AG09319 (cell line): Measurements from ENCODE around the gene FOSL1.

ENCODE experiments used
- DNase-seq: peaks from one replicate; pipeline ENCODE4 v3.0.0-alpha.2; 2010; ENCODE audit warnings: low read depth; ENCODE audit errors: extremely low read depth
- TF ChIP-seq, protein P1 (sequence below): IDR thresholded peaks from 2 replicates; pipeline ENCODE4 v1.5.1; 2011; ENCODE audit warnings: low read depth, mild to moderate bottlenecking, inconsistent platforms, low read length, moderate library complexity

FOSL1 gene

DNA sequence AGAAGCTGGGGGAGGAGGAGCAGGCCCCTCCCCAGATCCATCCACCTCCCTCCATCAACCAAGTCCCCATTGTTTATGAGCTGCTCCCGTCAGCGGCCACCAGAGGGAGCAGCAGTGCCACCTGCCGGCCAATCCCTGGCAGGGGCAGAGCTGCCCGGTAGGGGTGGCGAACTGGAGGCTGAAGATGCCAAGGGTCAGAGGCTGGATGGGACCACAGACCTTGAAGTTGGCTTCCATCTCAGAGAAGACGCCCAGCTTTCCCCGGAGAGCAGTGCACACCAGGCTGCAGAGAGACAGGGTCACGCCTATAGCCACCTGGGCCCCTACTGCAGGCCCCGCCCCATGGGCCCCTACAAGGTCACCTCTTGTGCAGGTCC is 15.5 kb downstream of the FOSL1 start:
- no peak for DNase-seq
- TF ChIP-seq, protein P1, sequence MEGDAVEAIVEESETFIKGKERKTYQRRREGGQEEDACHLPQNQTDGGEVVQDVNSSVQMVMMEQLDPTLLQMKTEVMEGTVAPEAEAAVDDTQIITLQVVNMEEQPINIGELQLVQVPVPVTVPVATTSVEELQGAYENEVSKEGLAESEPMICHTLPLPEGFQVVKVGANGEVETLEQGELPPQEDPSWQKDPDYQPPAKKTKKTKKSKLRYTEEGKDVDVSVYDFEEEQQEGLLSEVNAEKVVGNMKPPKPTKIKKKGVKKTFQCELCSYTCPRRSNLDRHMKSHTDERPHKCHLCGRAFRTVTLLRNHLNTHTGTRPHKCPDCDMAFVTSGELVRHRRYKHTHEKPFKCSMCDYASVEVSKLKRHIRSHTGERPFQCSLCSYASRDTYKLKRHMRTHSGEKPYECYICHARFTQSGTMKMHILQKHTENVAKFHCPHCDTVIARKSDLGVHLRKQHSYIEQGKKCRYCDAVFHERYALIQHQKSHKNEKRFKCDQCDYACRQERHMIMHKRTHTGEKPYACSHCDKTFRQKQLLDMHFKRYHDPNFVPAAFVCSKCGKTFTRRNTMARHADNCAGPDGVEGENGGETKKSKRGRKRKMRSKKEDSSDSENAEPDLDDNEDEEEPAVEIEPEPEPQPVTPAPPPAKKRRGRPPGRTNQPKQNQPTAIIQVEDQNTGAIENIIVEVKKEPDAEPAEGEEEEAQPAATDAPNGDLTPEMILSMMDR = peak; percentile 100

DNA sequence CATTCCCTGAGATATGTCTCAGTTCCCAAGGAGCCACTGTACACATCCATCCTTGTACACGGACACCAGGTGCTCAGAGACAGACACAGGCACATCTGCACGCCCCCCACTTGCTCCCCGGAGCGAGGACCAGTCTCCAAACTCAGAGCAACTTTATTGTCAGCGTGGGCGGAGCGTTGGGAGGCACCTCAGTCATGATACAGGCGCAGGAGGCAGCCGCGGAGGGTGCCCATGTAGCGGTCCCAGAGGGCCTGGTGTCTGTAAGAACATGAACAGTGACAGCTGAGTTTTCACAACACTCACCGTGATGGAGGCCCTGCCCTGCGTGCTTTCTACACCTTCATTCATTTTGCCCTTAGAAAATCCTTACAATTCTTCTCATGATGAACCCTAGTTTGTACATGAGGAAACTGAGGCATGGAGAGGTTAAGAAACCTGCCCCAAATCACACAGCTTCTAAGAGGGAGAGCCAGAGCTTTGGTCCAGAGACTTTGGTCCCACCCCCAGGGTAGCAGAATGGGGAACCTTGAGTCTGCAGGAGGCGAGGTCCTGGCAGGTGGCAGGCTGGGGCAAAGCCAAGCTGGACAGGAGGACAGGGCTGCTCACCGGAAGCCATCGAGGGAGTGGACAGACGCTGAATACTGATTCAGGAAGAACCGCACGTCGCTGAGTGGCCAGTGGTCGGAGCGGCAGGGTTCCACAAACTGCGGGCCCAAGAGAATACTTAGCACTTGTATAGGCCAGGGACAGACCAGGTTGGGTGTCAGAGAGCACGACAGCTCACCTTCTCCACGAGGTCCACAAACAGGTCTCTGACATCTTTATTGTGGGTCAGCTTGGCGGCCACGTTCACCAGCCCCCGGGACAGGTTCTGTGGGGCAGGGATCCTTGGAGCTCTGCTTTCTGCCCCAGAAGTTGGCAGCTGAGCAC is 16.1 kb downstream of the FOSL1 start:
- DNase-seq = no peak
- TF ChIP-seq, protein P1 = no peak

DNA sequence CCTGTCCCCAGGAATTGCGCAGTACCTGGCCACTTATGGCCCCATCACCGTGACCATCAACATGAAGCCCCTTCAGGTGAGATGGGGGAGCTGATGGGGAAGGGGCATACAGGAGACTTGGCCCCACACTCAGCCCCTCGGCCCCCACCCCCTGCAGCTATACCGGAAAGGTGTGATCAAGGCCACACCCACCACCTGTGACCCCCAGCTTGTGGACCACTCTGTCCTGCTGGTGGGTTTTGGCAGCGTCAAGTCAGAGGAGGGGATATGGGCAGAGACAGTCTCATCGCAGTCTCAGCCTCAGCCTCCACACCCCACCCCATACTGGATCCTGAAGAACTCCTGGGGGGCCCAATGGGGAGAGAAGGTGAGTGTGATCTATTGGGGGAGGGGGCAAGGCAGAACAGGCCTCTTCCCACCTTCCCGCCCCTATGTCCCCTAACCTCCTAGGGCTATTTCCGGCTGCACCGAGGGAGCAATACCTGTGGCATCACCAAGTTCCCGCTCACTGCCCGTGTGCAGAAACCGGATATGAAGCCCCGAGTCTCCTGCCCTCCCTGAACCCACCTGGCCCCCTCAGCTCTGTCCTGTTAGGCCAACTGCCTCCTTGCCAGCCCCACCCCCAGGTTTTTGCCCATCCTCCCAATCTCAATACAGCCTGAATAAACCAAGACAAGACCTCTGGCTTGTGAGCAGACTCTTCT is 17.0 kb downstream of the FOSL1 start:
- TF ChIP-seq, protein P1 = no peak
- DNase-seq = no peak

DNA sequence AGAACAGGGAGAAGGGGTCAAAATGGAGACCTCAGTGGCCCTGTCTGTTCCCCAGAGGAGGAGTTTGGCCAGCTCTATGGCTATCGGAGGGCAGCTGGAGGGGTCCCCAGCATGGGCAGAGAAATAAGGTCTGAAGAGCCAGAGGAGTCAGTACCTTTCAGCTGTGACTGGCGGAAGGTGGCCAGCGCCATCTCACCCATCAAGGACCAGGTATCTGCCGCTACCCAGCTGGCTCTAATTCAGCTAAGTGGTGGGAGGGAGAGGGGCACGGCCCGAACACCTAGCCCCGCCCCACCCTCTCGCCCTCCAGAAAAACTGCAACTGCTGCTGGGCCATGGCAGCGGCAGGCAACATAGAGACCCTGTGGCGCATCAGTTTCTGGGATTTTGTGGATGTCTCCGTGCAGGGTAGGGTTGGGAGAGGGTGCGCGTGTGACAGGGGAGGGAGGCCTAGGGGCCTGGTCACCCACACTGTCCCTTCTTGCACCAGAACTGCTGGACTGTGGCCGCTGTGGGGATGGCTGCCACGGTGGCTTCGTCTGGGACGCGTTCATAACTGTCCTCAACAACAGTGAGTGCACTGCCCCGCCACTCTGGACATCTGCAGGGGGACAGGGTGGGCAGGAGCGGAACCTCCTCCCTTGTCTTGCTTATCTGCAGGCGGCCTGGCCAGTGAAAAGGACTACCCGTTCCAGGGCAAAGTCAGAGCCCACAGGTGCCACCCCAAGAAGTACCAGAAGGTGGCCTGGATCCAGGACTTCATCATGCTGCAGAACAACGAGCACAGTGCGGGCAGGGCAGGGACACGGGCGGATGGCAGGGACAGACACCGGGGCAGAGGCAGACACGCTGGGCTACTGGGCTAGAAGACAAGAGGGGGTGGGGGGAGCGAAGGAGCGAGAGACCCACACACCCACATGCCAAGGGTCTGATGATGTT is 17.8 kb downstream of the FOSL1 start:
- no peak for DNase-seq
- TF ChIP-seq, protein P1 = no peak

DNA sequence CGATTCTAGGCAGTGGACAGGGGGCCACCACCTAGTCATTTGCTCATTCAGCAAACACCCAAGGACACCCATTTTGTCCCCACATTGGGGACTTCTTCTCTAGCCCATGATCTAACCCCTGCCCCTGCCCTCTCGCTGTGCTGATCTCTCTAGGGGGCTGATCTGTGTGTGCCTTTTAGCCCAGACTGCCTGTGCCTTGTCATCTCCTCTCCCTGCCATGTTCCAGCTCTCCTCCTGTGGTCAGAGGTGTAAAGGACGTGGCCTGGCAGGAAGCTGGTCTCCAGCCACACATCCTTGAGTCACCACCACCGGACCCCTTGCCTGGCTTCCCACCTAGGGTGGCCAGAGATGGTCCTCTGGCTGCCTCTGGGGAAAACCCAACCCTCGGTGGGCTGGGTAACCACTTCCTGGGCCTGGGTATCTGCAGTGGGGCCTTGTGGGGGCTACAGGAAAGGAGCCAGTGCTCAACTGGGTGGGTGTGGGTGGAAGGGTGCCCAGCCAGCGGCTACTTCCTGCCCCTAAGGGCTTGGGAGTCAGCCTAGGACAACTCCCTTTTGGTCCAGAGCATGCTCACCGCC is 19.3 kb downstream of the FOSL1 start:
- no peak for DNase-seq
- TF ChIP-seq, protein P1 = no peak

DNA sequence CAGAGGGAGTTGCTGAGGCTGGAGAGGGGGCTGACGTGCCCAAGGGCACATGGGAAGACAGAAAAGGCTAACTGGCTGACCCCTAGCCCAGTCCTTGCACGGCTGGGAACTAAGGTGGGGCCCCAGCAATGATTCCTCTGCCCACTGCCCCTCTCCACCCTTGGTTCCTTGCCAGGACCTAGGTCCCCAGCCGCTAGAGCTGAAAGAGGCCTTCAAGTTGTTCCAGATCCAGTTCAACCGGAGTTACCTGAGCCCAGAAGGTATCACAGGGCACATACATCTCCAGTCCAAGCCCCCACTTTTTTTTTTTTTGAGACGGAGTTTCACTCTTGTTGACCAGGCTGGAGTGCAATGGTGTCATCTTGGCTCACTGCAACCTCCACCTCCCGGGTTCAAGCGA is 20.2 kb downstream of the FOSL1 start:
- TF ChIP-seq, protein P1 = no peak
- no peak for DNase-seq
